ENCODE data around the gene RABGAP1.

RABGAP1 gene

DNA sequence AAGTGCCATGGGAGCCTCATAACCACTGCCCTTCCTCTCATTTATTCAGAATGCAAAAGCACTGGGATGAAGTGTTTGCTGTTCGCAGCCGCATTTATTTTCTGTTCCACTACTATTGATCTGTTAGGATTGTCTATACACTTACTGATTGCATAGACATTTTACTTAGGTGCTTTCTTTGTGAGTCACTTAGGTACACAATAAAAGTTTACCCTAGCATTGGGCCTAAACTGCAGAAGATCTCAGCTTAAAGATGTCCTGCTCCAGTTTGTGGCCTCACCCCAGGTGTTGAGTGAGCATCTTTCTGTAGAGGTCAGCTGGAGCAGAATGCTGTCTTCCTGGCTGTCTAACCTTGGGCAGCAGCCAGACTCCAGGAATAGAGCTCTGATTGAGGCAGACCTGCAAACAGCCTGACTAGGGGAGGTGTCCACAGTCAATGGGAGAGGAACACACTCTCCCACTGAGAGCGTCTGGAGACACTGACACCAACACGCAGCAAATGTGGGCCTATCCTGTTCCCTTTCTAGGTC, 146.6 kb downstream of the RABGAP1 start:
- DNase-seq: no peak

- no peak for DNase-seq
Observed at GRCh38 chr9:123089040-123089439, 148.2 kb downstream of the RABGAP1 start.

DNA sequence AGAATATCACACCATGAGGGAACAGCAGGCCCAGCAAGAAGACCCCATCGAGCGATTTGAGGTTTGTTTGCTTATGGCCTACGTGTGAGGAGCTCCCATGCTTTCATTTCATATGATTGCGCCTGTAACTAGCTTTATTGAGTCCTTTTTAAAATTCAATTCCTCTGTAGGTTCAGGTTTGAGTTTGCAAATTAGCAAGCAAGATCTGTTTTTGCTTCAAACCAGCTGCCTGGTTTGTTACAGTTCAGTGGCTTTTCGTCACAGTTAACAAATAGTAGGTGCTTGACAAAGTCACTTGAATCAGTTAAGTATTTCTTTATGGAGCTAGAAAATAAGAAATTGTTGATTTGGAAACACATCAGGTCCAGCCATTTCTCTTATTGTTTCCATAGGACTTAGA, 149.0 kb downstream of the RABGAP1 start:
- DNase-seq: no peak

DNA sequence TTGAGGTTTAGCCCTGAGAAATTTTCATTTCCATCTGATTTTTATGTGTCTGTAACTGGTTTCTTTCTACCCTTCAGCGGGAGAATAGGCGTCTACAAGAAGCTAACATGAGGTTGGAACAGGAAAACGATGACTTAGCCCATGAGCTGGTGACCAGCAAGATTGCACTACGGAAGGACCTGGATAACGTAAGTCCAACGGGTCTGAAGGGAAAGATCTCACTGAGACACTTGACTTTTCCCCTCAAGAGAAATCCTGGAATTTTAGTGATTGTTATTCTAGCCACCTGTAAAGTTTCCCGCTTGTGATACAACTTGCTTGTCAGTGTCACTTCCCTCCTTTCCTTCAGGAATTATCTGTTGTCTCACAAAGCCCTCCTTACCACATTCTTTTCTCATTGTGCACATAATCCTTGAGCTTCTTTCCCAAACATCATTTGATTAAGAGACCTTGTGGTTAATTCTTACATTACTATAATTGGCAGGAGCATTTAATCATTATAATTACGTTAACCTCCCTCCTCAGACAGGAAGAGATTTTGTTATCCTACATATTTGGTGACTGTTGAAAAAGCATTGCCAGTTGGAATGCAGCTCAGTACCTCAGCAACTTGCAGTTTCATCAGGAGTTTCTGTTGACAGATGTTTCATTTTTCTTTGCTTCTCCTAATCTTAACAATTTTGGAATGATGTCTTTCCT, 149.5 kb downstream of the RABGAP1 start:
- no peak for DNase-seq

DNA sequence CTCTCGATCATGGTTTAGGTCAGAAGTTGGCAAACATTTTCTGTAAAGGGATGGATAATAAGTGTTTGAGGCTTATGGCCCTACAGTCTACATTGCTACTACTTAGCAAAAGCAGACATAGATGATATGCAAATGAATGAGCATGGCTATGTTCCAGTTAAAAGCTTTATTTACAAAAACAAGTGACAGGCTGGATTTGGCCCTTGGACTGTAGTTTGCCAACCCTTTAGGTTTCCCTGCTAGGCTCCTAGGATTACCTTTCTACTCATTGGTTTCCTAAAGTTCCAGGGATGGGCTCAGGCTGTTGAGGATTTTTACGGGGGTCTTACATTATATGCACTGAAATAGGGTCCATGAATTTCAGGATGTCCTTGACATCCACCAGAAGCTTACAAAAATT, 150.1 kb downstream of the RABGAP1 start:
- DNase-seq: no peak

DNA sequence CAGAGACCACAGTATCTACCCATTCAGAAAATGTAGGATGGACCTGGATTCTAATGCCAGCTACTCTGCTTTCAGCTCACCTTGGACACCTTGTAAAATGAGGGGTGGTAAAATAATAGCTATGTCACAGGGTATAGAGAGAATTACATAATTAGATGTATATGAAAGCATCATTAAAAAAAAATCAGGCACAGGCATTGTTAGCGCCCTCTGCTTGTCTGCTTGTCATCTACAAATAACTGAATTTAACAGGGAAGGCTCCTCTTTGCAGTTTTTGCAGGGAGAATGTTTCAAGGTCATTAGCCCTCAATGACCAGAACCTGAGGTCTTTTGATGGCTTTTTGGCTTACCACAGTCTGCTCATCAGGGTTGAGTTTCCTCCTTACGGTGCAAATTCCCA, 150.6 kb downstream of the RABGAP1 start:
- DNase-seq: no peak

GRCh38 chr9:123093141-123093540, 152.3 kb downstream of the RABGAP1 start:
- DNase-seq: no peak

- no peak for DNase-seq
Observed at GRCh38 chr9:123096987-123097386, 156.2 kb downstream of the RABGAP1 start.

GRCh38 chr9:123097430-123098095, 156.7 kb downstream of the RABGAP1 start:
- DNase-seq: no peak

DNA sequence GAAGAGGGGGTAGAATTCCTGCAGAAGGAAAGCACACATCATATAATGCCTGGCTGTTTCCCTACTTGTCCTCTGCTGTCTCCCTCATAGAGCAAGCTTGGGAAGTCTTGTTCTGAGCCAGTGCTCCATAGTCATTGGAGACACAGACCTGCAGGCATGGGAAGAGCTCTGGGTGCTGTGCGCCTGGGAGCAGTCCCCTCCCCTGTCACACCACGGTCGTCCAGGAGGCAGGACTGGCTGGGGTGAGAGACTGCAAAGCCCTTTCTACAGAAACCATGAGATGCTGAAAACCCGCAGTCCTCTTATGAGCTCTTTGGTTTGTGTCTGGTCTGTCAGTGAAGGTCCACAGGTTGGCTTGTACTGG, 157.3 kb downstream of the RABGAP1 start:
- no peak for DNase-seq

- no peak for DNase-seq
Observed at GRCh38 chr9:123099042-123099441, 158.2 kb downstream of the RABGAP1 start.

- no peak for DNase-seq
Observed at GRCh38 chr9:123099548-123099947, 158.7 kb downstream of the RABGAP1 start.

DNA sequence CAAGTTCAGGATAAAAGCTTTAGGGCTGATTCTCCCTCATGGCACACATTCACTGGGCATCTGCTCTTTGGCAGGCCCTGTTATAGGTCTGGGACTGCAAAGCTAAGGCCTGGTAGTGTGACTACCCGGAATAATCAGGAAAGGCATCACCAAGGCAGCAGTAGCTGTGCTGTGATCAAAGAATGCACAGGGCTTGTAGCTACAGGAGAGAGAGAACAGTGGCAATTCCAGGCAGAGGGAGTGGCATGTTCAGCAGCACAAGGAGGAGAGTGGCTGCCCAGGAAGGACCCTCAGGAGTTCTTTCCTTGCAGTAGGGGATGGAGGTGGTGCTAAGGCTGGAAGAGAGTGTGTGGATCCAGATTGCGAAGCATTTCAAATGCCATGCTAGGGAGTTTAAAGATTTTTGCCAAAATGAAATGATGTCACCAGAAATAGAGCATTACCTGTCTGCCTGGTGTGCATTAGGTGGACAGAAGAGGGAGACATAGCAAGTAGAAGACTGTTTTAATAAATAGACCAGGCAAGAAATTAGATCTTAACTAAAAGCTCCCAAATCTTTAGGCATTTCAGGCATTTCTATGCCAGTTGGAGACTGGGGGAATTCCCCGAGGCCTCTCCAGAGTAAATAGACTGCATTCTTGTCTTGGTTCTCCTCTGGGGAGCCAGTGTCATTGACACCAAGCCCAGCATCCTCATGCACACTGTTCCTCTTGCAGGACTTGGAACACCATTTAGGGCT, 161.7 kb downstream of the RABGAP1 start:
- no peak for DNase-seq

DNA sequence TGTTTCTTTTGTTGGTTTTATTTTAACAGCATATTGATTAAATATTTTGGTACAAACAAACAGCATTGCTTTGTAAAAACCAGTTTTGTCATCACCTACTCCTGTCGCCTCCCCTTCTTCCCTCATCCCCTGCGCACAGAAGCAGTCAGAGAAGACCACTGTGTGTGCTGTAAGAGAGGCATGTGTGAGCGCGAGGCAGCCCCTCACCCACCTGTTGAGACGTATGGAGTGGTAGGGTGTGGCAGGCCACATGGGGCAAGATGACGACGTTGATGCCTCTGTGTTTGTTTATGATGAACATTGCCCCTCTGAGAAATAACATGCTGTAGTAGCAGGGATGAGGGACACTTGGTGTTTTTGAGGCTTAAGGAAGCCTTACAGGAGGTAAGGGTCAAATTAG, 164.0 kb downstream of the RABGAP1 start:
- no peak for DNase-seq

GRCh38 chr9:123105490-123105889, 164.7 kb downstream of the RABGAP1 start:
- DNase-seq: no peak

GRCh38 chr9:123107639-123108285, 166.9 kb downstream of the RABGAP1 start:
- no peak for DNase-seq

DNA sequence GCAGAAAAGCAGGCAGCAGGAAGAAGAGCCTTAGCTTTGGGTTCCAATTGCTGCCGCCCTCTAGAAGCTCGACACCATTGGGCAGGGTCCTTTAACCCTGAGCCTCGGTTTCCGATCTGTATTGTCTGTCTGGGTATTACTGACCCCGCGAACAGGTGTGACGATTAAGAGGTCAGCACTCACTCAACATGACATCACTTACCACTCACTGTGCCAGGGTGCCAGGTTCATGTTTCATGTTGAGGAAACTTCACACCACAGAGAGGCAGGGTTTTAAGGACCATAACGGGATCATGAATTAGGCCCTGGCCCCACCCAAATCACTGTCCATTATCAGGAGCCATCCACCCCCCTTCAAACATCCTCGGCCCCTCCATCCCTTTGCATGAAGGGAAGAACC, 168.2 kb downstream of the RABGAP1 start:
- DNase-seq: no peak

- DNase-seq: no peak
Observed at GRCh38 chr9:123109540-123110279, 168.9 kb downstream of the RABGAP1 start.

DNA sequence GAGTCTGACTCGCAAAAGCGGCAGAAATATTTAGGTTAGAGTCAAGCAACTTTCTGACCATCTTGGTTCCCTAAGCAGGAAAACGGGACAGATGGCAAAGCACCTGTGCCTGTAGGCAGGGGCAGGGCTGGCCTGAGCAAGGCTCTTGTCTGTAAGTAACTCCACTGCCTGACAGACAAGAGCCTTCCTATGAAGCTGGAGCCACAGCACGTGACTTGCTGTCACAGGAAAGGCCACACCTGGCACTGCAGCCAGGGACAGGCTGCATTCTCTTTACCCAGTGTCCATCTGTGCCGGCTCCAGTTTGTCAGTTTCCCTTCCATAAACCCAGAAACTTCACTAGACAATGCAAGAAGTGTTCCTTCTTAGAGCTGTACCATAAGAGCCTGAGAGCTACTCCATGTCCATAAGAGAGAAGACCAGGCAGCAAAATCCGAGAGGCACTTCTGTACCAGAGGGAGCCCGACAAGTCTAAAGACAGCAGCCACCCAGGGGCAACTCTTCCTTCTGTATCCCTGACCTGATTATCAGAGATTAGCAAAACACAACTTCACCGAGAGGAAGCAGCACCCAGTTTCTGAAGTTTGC, 170.7 kb downstream of the RABGAP1 start:
- no peak for DNase-seq

GRCh38 chr9:123112015-123112975, 171.5 kb downstream of the RABGAP1 start:
- DNase-seq: no peak

- no peak for DNase-seq
Observed at GRCh38 chr9:123113185-123113584, 172.4 kb downstream of the RABGAP1 start.

Measured in activated T-cell treated with anti-CD3 and anti-CD28 coated beads for 4 hours (primary cell).